K562 (cell line): Measurements from ENCODE around the gene METTL22. TPM values are rescaled to one million over a fixed set of nuclear protein-coding genes. Genes with fewer than 3 reads are reported as not detected.
A peak's percentile ranks its signal among the peaks of the same experiment; 100 is the strongest.

Experiments
- HDAC2 ChIP-seq: fragments of 450-650 bp; IDR thresholded peaks from 2 replicates; pipeline ENCODE4 v1.6.1; 2016; ENCODE audit warnings: mild to moderate bottlenecking
- HDAC8 ChIP-seq: fragments of 450-650 bp; IDR thresholded peaks from 2 replicates; pipeline ENCODE4 v1.6.1; 2016; ENCODE audit warnings: mild to moderate bottlenecking, missing genetic modification characterization, moderate library complexity, missing compliant biosample characterization
- ILK ChIP-seq: fragments of 450-650 bp; IDR thresholded peaks from 2 replicates; pipeline ENCODE4 v1.6.1; 2016; ENCODE audit warnings: missing genetic modification characterization, low read depth, mild to moderate bottlenecking, missing compliant biosample characterization, moderate library complexity, borderline replicate concordance
- KLF13 ChIP-seq: fragments of 450-650 bp; IDR thresholded peaks from 2 replicates; pipeline ENCODE4 v1.6.1; 2016; ENCODE audit warnings: missing genetic modification characterization, low read depth, mild to moderate bottlenecking, missing compliant biosample characterization, moderate library complexity, borderline replicate concordance
- SIN3B ChIP-seq: fragments of 450-650 bp; IDR thresholded peaks from 2 replicates; pipeline ENCODE4 v1.6.1; 2017; ENCODE audit warnings: low read depth, mild to moderate bottlenecking, moderate library complexity
- SMARCC2 ChIP-seq: fragments of 450-650 bp; IDR thresholded peaks from 2 replicates; pipeline ENCODE4 v1.6.1; 2017; ENCODE audit warnings: antibody characterized with exemption, moderate library complexity, mild to moderate bottlenecking, low read depth
- U2AF2 ChIP-seq: fragments of 200-400 bp; formaldehyde crosslinking; optimal IDR thresholded peaks from 2 replicates; pipeline ENCODE3; 2017; ENCODE audit warnings: low read depth, mild to moderate bottlenecking, low read length
- ZNF232 ChIP-seq: sonication (generic); formaldehyde crosslinking; IDR thresholded peaks from 2 replicates; pipeline ENCODE4 v1.8.0; 2022; ENCODE audit warnings: mild to moderate bottlenecking, missing genetic modification reagents
- ZNF445 ChIP-seq: fragments of 250-450 bp; sonication (Bioruptor Pico); IDR thresholded peaks from 2 replicates; pipeline ENCODE4 v1.4.0; 2020; ENCODE audit warnings: low read depth, mild to moderate bottlenecking, moderate library complexity
- polyA plus RNA-seq, 8 experiments: library from polyadenylated mRNA; depleted of rRNA in 4 of 8; stranded (reverse) in 5 of 8; unstranded in 3 of 8; fragments of >200 nt; fragmentation: Nextera tagmentation in 2 of 8; fragmentation: Illumina TruSeq in 1 of 8; extraction: Ambion mirVana in 2 of 8; extraction: Trizol in 1 of 8; gene quantifications; 2 replicates each; pipeline versions ENCODE4 v1.2.1 to v1.2.3, GENCODE V29; 2011 to 2014; ENCODE audit warnings: inconsistent platforms in 1 of 8, missing spikeins in 1 of 8
- total RNA-seq, 7 experiments: library from RNA; depleted of rRNA in 6 of 7; stranded (reverse); fragments of >200 nt in 6 of 7; fragmentation: Illumina TruSeq in 2 of 7; extraction: Trizol in 2 of 7; gene quantifications; 2 replicates each; pipeline versions ENCODE4 v1.2.1 to v1.2.3, GENCODE V29; 2011 to 2021; ENCODE audit warnings: low replicate concordance in 1 of 7
- TF ChIP-seq, protein P1 (sequence below): conservative IDR thresholded peaks from 2 replicates; pipeline ENCODE4 v1.6.1; 2011; ENCODE audit warnings: low read depth, mild to moderate bottlenecking, low read length; ENCODE audit not compliant: control insufficient read depth
- TF ChIP-seq, protein P2 (sequence below): IDR thresholded peaks from 3 replicates; pipeline ENCODE4 v1.6.1; 2011; ENCODE audit warnings: borderline replicate concordance, mild to moderate bottlenecking; ENCODE audit not compliant: insufficient read length, insufficient read depth
- TF ChIP-seq, protein P3 (sequence below): fragments of 250-450 bp; sonication (Bioruptor Pico); IDR thresholded peaks from 2 replicates; pipeline ENCODE4 v1.5.0; 2020; ENCODE audit warnings: mild to moderate bottlenecking
- TF ChIP-seq, protein P4 (sequence below): fragments of 250-450 bp; sonication (Bioruptor Pico); IDR thresholded peaks from 2 replicates; pipeline ENCODE4 v1.6.1; 2021; ENCODE audit warnings: mild to moderate bottlenecking
- TF ChIP-seq, protein P5 (sequence below): sonication (generic); formaldehyde crosslinking; IDR thresholded peaks from 2 replicates; pipeline ENCODE4 v1.8.0; 2022; ENCODE audit warnings: missing genetic modification reagents, mild to moderate bottlenecking, moderate library complexity, borderline replicate concordance
- TF ChIP-seq, protein P6 (sequence below): sonication (generic); formaldehyde crosslinking; IDR thresholded peaks from 2 replicates; pipeline ENCODE4 v1.8.1; 2023; ENCODE audit warnings: mild to moderate bottlenecking, missing genetic modification reagents
- TF ChIP-seq, protein P7 (sequence below): fragments of 250-450 bp; sonication (Bioruptor Pico); IDR thresholded peaks from 2 replicates; pipeline ENCODE4 v1.8.0; 2022; ENCODE audit warnings: inconsistent platforms
- TF ChIP-seq, protein P8 (sequence below): IDR thresholded peaks from 2 replicates; pipeline ENCODE4 v1.6.1; 2012; ENCODE audit warnings: low read depth, low read length, improper control_type of control experiment, borderline replicate concordance

METTL22 gene
- total and polyA plus RNA-seq, 9 of the 15 experiments (the other 6 are each of a cell fraction or from before 2014, with no cell fraction given) = 6.9 to 33.2 (median 18.5) TPM

DNA sequence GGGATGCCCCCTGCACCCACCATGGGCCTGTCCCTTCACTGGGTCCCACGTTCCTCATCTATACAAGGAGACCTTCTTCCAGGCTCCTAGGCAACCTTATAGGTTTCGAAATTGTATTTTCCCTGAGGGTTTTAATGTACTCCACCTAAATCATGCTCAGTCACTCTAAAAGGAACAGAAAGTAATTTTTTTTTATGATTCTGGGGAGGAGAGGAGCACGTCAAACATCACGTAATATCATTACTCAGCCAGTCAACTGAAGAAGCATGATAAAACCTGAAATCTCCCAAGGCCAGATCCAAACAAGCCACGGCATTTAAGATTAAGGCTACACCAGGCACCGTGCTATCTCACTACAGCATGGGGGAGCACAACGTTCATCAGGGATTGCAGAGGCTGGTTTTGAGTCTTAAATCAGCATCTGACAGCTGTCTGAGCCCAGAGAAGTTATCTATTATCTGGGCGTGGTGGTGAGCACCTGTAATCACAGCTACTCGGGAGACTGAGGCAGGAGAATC, 27.3 kb upstream of the METTL22 start (continued):
- TF ChIP-seq, protein P1, sequence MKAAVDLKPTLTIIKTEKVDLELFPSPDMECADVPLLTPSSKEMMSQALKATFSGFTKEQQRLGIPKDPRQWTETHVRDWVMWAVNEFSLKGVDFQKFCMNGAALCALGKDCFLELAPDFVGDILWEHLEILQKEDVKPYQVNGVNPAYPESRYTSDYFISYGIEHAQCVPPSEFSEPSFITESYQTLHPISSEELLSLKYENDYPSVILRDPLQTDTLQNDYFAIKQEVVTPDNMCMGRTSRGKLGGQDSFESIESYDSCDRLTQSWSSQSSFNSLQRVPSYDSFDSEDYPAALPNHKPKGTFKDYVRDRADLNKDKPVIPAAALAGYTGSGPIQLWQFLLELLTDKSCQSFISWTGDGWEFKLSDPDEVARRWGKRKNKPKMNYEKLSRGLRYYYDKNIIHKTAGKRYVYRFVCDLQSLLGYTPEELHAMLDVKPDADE = no peak; the same call in 1 of the 2 replicates
- TF ChIP-seq KLF13 (tag) (no peak), SIN3B (no peak), HDAC8 (no peak), ILK (tag) (no peak), HDAC2 (peak; percentile 93), U2AF2 (no peak), ZNF232 (no peak), ZNF445 (CRISPR knock-in tag) (no peak), SMARCC2 (peak; percentile 72; the same call in 1 of the 2 replicates)
- TF ChIP-seq, protein P2, sequence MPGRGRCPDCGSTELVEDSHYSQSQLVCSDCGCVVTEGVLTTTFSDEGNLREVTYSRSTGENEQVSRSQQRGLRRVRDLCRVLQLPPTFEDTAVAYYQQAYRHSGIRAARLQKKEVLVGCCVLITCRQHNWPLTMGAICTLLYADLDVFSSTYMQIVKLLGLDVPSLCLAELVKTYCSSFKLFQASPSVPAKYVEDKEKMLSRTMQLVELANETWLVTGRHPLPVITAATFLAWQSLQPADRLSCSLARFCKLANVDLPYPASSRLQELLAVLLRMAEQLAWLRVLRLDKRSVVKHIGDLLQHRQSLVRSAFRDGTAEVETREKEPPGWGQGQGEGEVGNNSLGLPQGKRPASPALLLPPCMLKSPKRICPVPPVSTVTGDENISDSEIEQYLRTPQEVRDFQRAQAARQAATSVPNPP = no peak
- TF ChIP-seq, protein P3, sequence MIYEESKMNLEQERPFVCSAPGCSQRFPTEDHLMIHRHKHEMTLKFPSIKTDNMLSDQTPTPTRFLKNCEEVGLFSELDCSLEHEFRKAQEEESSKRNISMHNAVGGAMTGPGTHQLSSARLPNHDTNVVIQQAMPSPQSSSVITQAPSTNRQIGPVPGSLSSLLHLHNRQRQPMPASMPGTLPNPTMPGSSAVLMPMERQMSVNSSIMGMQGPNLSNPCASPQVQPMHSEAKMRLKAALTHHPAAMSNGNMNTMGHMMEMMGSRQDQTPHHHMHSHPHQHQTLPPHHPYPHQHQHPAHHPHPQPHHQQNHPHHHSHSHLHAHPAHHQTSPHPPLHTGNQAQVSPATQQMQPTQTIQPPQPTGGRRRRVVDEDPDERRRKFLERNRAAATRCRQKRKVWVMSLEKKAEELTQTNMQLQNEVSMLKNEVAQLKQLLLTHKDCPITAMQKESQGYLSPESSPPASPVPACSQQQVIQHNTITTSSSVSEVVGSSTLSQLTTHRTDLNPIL (CRISPR knock-in tag) = no peak
- TF ChIP-seq, protein P4, sequence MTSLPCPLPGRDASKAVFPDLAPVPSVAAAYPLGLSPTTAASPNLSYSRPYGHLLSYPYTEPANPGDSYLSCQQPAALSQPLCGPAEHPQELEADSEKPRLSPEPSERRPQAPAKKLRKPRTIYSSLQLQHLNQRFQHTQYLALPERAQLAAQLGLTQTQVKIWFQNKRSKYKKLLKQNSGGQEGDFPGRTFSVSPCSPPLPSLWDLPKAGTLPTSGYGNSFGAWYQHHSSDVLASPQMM (CRISPR knock-in tag) = no peak
- TF ChIP-seq, protein P5, sequence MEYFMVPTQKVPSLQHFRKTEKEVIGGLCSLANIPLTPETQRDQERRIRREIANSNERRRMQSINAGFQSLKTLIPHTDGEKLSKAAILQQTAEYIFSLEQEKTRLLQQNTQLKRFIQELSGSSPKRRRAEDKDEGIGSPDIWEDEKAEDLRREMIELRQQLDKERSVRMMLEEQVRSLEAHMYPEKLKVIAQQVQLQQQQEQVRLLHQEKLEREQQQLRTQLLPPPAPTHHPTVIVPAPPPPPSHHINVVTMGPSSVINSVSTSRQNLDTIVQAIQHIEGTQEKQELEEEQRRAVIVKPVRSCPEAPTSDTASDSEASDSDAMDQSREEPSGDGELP = peak; percentile 34; the same call in 1 of the 2 replicates
- TF ChIP-seq, protein P6, sequence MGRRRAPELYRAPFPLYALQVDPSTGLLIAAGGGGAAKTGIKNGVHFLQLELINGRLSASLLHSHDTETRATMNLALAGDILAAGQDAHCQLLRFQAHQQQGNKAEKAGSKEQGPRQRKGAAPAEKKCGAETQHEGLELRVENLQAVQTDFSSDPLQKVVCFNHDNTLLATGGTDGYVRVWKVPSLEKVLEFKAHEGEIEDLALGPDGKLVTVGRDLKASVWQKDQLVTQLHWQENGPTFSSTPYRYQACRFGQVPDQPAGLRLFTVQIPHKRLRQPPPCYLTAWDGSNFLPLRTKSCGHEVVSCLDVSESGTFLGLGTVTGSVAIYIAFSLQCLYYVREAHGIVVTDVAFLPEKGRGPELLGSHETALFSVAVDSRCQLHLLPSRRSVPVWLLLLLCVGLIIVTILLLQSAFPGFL = no peak
- TF ChIP-seq, protein P7, sequence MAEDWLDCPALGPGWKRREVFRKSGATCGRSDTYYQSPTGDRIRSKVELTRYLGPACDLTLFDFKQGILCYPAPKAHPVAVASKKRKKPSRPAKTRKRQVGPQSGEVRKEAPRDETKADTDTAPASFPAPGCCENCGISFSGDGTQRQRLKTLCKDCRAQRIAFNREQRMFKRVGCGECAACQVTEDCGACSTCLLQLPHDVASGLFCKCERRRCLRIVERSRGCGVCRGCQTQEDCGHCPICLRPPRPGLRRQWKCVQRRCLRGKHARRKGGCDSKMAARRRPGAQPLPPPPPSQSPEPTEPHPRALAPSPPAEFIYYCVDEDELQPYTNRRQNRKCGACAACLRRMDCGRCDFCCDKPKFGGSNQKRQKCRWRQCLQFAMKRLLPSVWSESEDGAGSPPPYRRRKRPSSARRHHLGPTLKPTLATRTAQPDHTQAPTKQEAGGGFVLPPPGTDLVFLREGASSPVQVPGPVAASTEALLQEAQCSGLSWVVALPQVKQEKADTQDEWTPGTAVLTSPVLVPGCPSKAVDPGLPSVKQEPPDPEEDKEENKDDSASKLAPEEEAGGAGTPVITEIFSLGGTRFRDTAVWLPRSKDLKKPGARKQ = no peak
- TF ChIP-seq, protein P8, sequence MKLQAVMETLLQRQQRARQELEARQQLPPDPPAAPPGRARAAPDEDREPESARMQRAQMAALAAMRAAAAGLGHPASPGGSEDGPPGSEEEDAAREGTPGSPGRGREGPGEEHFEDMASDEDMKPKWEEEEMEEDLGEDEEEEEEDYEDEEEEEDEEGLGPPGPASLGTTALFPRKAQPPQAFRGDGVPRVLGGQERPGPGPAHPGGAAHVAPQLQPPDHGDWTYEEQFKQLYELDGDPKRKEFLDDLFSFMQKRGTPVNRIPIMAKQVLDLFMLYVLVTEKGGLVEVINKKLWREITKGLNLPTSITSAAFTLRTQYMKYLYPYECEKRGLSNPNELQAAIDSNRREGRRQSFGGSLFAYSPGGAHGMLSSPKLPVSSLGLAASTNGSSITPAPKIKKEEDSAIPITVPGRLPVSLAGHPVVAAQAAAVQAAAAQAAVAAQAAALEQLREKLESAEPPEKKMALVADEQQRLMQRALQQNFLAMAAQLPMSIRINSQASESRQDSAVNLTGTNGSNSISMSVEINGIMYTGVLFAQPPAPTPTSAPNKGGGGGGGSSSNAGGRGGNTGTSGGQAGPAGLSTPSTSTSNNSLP = 0 out of 2 replicates have a peak, but pooled peaks have one; percentile 49
